Right lobe of liver (tissue), 4 donors: ENCODE results near the gene SMIM43.

Source experiments
- POLR2A ChIP-seq: fragments of 450-650 bp; IDR thresholded peaks from one replicate; pipeline ENCODE4 v1.6.1; 2017; ENCODE audit warnings: antibody characterized with exemption, mild to moderate bottlenecking
- TF ChIP-seq, protein P1 (sequence below), 4 donors: fragments of 200-600 bp in 3 of 4; fragments of 450-650 bp in 1 of 4; IDR thresholded peaks; one replicate each; pipeline versions ENCODE4 v1.5.1 to v1.8.0; 2016 to 2022; ENCODE audit warnings: antibody characterized with exemption in 4 of 4, mild to moderate bottlenecking in 2 of 4
- donor health status: DM: no; HTN: no; CAD: no.
- donor health status: DM: no; HTN: no; CAD: no.
- donor health status: DM: no; HTN: yes; CAD: no.

- TF ChIP-seq, protein P1, sequence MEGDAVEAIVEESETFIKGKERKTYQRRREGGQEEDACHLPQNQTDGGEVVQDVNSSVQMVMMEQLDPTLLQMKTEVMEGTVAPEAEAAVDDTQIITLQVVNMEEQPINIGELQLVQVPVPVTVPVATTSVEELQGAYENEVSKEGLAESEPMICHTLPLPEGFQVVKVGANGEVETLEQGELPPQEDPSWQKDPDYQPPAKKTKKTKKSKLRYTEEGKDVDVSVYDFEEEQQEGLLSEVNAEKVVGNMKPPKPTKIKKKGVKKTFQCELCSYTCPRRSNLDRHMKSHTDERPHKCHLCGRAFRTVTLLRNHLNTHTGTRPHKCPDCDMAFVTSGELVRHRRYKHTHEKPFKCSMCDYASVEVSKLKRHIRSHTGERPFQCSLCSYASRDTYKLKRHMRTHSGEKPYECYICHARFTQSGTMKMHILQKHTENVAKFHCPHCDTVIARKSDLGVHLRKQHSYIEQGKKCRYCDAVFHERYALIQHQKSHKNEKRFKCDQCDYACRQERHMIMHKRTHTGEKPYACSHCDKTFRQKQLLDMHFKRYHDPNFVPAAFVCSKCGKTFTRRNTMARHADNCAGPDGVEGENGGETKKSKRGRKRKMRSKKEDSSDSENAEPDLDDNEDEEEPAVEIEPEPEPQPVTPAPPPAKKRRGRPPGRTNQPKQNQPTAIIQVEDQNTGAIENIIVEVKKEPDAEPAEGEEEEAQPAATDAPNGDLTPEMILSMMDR (IDR thresholded peaks at IDR 0.05) = no peak
- no peak for TF ChIP-seq POLR2A
Observed at GRCh38 chr4:121799208-121799823, 34.4 kb upstream of the SMIM43 start.
